Measurements from ENCODE around the gene PTPRJ. TPM values are rescaled to one million over a fixed set of nuclear protein-coding genes. Genes with fewer than 3 reads are reported as not detected.

PTPRJ gene
- total RNA-seq, 3 donors from 2014 or later = 14.6 to 15.7 (median 14.7) TPM

GRCh38 chr11:47967577-47968525 lies 12.5 kb upstream of the PTPRJ start:
- Histone ChIP-seq H3K27ac (no peak overlapping the region), H3K27me3 (no peaks in the 10 kb centered on the region), H3K9me3 (no peaks in the 10 kb centered on the region), H3K36me3 (no peaks in the 10 kb centered on the region), H3K4me1 (no peaks in the 10 kb centered on the region), H3K4me3 (no peak overlapping the region)
- intact Hi-C loops (cut with DNase I; ENCODE audit: low total_unique reads) = no loop called here
- TF ChIP-seq POLR2AphosphoS5 (IDR thresholded peaks at IDR 0.05) = no peak
- TF ChIP-seq, protein P1, sequence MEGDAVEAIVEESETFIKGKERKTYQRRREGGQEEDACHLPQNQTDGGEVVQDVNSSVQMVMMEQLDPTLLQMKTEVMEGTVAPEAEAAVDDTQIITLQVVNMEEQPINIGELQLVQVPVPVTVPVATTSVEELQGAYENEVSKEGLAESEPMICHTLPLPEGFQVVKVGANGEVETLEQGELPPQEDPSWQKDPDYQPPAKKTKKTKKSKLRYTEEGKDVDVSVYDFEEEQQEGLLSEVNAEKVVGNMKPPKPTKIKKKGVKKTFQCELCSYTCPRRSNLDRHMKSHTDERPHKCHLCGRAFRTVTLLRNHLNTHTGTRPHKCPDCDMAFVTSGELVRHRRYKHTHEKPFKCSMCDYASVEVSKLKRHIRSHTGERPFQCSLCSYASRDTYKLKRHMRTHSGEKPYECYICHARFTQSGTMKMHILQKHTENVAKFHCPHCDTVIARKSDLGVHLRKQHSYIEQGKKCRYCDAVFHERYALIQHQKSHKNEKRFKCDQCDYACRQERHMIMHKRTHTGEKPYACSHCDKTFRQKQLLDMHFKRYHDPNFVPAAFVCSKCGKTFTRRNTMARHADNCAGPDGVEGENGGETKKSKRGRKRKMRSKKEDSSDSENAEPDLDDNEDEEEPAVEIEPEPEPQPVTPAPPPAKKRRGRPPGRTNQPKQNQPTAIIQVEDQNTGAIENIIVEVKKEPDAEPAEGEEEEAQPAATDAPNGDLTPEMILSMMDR (IDR thresholded peaks at IDR 0.05) = no peak
- TF ChIP-seq POLR2A (IDR thresholded peaks at IDR 0.05) = no peak
- no peak for DNase-seq (ENCODE audit: low spot score in 2 of 2)

GRCh38 chr11:47969401-47969800 lies 11.0 kb upstream of the PTPRJ start:
- Histone ChIP-seq H3K27me3 (no peaks in the 10 kb centered on the region), H3K27ac (no peak overlapping the region), H3K4me1 (no peaks in the 10 kb centered on the region), H3K4me3 (no peak overlapping the region), H3K9me3 (no peaks in the 10 kb centered on the region), H3K36me3 (no peaks in the 10 kb centered on the region)
- DNase-seq (ENCODE audit: low spot score in 2 of 2) = no peak
- TF ChIP-seq POLR2A (IDR thresholded peaks at IDR 0.05) = no peak
- no peak for TF ChIP-seq POLR2AphosphoS5 (IDR thresholded peaks at IDR 0.05)
- TF ChIP-seq, protein P1 (IDR thresholded peaks at IDR 0.05) = no peak
- intact Hi-C loops (cut with DNase I; ENCODE audit: low total_unique reads) = no loop called here

DNA sequence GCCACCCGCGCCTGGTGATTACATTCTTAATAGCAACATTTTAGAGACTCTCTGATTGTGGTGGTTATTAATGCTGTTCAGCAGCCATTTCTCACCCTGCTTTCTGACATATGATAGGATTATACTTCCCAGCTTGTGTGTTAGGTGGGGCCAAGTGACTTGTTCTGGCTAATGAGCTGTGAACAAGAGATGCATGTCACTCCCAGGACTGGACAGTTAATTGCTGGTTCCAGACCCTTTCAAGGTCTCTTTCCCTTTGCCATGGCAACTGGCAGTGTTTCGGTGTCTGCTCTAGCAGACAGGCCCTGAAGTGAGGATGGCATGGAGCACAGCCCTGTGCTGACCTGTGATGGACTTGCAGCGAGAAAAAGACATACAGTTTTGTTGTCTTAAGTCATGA lies 8.9 kb upstream of the PTPRJ start:
- Histone ChIP-seq H3K4me3 (no peak overlapping the region), H3K27ac (no peak overlapping the region), H3K4me1 (no peaks in the 10 kb centered on the region), H3K27me3 (no peaks in the 10 kb centered on the region), H3K36me3 (no peaks in the 10 kb centered on the region), H3K9me3 (no peaks in the 10 kb centered on the region)
- intact Hi-C loops (cut with DNase I; ENCODE audit: low total_unique reads) = no loop called here
- TF ChIP-seq, protein P1 (IDR thresholded peaks at IDR 0.05) = no peak
- no peak for DNase-seq (ENCODE audit: low spot score in 2 of 2)

DNA sequence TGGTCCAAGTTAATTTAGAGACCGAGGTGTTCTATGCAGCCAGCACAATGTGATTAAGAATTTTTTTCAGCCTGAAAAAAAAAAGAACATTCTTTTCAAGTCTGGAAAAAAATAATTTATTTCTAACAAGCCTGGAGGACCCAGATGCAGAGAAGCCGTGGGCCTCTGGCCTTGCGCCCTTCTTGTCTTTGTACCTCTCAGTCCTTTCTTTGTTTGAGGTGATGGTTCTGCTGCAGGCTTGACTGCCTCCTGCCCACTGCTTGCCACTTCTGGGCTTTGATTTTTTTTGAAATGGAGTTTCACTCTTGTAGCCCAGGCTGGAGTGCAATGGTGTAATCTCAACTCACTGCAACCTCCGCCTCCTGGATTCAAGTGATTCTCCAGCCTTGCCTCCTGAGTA lies 7.2 kb upstream of the PTPRJ start:
- DNase-seq (ENCODE audit: low spot score in 2 of 2) = no peak
- no peaks in the 10 kb centered on the region for H3K36me3 ChIP-seq
- no peak overlapping the region for H3K27ac ChIP-seq
- intact Hi-C loops (cut with DNase I; ENCODE audit: low total_unique reads) = no loop called here
- H3K9me3 ChIP-seq = no peaks in the 10 kb centered on the region
- H3K27me3 ChIP-seq = no peaks in the 10 kb centered on the region
- H3K4me1 ChIP-seq = no peaks in the 10 kb centered on the region
- no peak overlapping the region for H3K4me3 ChIP-seq
- TF ChIP-seq, protein P1 (IDR thresholded peaks at IDR 0.05) = no peak
- TF ChIP-seq POLR2AphosphoS5 (IDR thresholded peaks at IDR 0.05) = no peak
- TF ChIP-seq POLR2A (IDR thresholded peaks at IDR 0.05) = no peak

DNA sequence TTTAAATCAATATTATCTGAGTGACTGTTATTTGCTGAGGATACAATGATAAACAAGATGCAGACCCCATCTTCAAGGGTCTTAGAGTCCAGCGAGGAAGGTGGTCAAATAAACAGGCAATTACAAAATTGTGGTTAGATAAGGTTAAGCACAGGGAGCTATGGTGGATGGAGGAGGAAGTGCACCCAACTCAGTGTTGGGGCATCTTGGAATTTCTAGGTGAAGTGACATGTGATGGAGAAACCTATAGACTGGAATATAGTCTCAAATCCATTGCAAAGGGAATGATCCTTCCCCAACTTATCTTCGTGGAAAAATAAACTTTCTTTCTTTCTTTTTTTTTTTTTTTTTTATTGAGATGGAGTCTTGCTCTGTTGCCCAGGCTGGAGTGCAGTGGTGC lies 3.4 kb upstream of the PTPRJ start:
- peaks cover 0 to 6% of the 10 kb centered on the region in 2 donors for H3K4me1 ChIP-seq

More for the DNA sequence above, 3.4 kb upstream of the PTPRJ start:
- no peaks in the 10 kb centered on the region for H3K9me3 ChIP-seq
- no peak overlapping the region for H3K4me3 ChIP-seq
- DNase-seq (ENCODE audit: low spot score in 2 of 2) = no peak
- no peak overlapping the region for H3K27ac ChIP-seq
- intact Hi-C loops (cut with DNase I; ENCODE audit: low total_unique reads) = no loop called here
- H3K36me3 ChIP-seq = no peaks in the 10 kb centered on the region
- TF ChIP-seq, protein P1 (IDR thresholded peaks at IDR 0.05) = no peak
- TF ChIP-seq POLR2A (IDR thresholded peaks at IDR 0.05) = no peak
- H3K27me3 ChIP-seq = no peaks in the 10 kb centered on the region

Measured in breast epithelium (tissue), 4 donors.